Astrocyte (in vitro differentiated cells and primary cell): ENCODE measurements around the gene GPR63. TPM values are rescaled to one million over a fixed set of nuclear protein-coding genes. Genes with fewer than 3 reads are reported as not detected.

Experiments
- DNase-seq: peaks from one replicate; pipeline ENCODE4 v3.0.0-alpha.2; 2010; ENCODE audit warnings: low read depth
- FAIRE-seq: peaks from 2 replicates; lab custom pipeline; 2011; peaks lifted over from hg19 to GRCh38; lab: Jason Lieb, UNC
- H2AFZ ChIP-seq: 2 replicates; pipeline ENCODE4 v1.6.0; 2012; ENCODE audit warnings: low read depth, low read length, inconsistent platforms
- H3K27ac ChIP-seq: 2 replicates; pipeline ENCODE4 v1.5.1; 2011; ENCODE audit warnings: low read depth, low read length, inconsistent platforms
- H3K27me3 ChIP-seq: 2 replicates; pipeline ENCODE4 v1.6.0; 2011; ENCODE audit warnings: low read length, inconsistent platforms; ENCODE audit not compliant: insufficient read depth
- H3K36me3 ChIP-seq: 2 replicates; pipeline ENCODE4 v1.5.1; 2011; ENCODE audit warnings: low read length, inconsistent platforms; ENCODE audit not compliant: insufficient read depth
- H3K4me1 ChIP-seq: 2 replicates; pipeline ENCODE4 v1.5.1; 2011; ENCODE audit warnings: low read length, inconsistent platforms; ENCODE audit not compliant: insufficient read depth
- H3K4me2 ChIP-seq: 2 replicates; pipeline ENCODE4 v1.6.0; 2012; ENCODE audit warnings: low read length, inconsistent platforms
- H3K4me3 ChIP-seq: 2 replicates; pipeline ENCODE4 v1.5.1; 2011; ENCODE audit warnings: low read depth, mild to moderate bottlenecking, low read length, inconsistent platforms; ENCODE audit not compliant: insufficient read depth
- H3K79me2 ChIP-seq: 2 replicates; pipeline ENCODE4 v1.6.0; 2012; ENCODE audit warnings: mild to moderate bottlenecking, low read length, inconsistent platforms; ENCODE audit not compliant: insufficient read depth
- H3K9ac ChIP-seq: 2 replicates; pipeline ENCODE4 v1.6.0; 2012; ENCODE audit warnings: mild to moderate bottlenecking, low read length, inconsistent platforms
- H3K9me3 ChIP-seq: 2 replicates; pipeline ENCODE4 v1.5.1; 2012; ENCODE audit warnings: low read depth, mild to moderate bottlenecking, low read length, inconsistent platforms; ENCODE audit not compliant: insufficient read depth
- H4K20me1 ChIP-seq: 2 replicates; pipeline ENCODE4 v1.6.0; 2012; ENCODE audit warnings: low read length, inconsistent platforms; ENCODE audit not compliant: insufficient read depth
- H3K27ac Mint-ChIP-seq: one replicate; pipeline ENCODE4 v1.8.0; 2021; ENCODE audit warnings: mild to moderate bottlenecking, mixed read lengths; ENCODE audit not compliant: unreplicated experiment
- H3K27me3 Mint-ChIP-seq: one replicate; pipeline ENCODE4 v1.8.0; 2021; ENCODE audit warnings: low read depth, mixed read lengths; ENCODE audit not compliant: unreplicated experiment
- H3K36me3 Mint-ChIP-seq: one replicate; pipeline ENCODE4 v1.8.0; 2021; ENCODE audit warnings: low read depth, mixed read lengths; ENCODE audit not compliant: unreplicated experiment
- H3K4me1 Mint-ChIP-seq: one replicate; pipeline ENCODE4 v1.8.0; 2021; ENCODE audit warnings: low read depth, mixed read lengths; ENCODE audit not compliant: unreplicated experiment
- H3K4me3 Mint-ChIP-seq: one replicate; pipeline ENCODE4 v1.8.0; 2021; ENCODE audit warnings: mild to moderate bottlenecking, moderate library complexity, mixed read lengths; ENCODE audit not compliant: unreplicated experiment
- H3K9me3 Mint-ChIP-seq: one replicate; pipeline ENCODE4 v1.8.0; 2021; ENCODE audit warnings: mild to moderate bottlenecking, mixed read lengths; ENCODE audit not compliant: unreplicated experiment
- CTCF ChIP-seq: IDR thresholded peaks from 2 replicates; pipeline ENCODE4 v1.5.1; 2011; ENCODE audit warnings: low read depth, mild to moderate bottlenecking, inconsistent platforms, low read length, moderate library complexity; ENCODE audit not compliant: insufficient read depth
- EZH2 ChIP-seq: IDR thresholded peaks from 2 replicates; pipeline ENCODE4 v1.6.1; 2012; ENCODE audit warnings: mild to moderate bottlenecking, low read length, inconsistent platforms; ENCODE audit not compliant: insufficient read depth
- total RNA-seq: library from RNA; stranded (reverse); gene quantifications from 2 replicates; pipeline ENCODE4 v1.2.1, GENCODE V29; 2021

The GPR63 gene
- total RNA-seq, 1 donor from 2014 or later = 1.8 TPM

- H3K36me3 ChIP-seq = no peaks in the 10 kb centered on the region
- DNase-seq = no peak
- no peaks in the 10 kb centered on the region for H3K27me3 ChIP-seq
- no peak overlapping the region for H3K4me2 ChIP-seq
- H3K27ac Mint-ChIP-seq = no peak overlapping the region
- no peaks in the 10 kb centered on the region for H3K4me1 ChIP-seq
- H3K9me3 Mint-ChIP-seq = no peaks in the 10 kb centered on the region
- H2AFZ ChIP-seq = no peak overlapping the region
- TF ChIP-seq CTCF (no peak), EZH2 (no peak)
- H3K27me3 Mint-ChIP-seq = peaks cover 5% of the 10 kb centered on the region
- H3K36me3 Mint-ChIP-seq = no peaks in the 10 kb centered on the region
- H3K9ac ChIP-seq = no peak overlapping the region
- no peak overlapping the region for H3K4me3 Mint-ChIP-seq
- no peak overlapping the region for H3K4me3 ChIP-seq
- H4K20me1 ChIP-seq = no peaks in the 10 kb centered on the region
- no peaks in the 10 kb centered on the region for H3K9me3 ChIP-seq
- FAIRE-seq = no peak
- H3K79me2 ChIP-seq = no peaks in the 10 kb centered on the region
- no peak overlapping the region for H3K27ac ChIP-seq
- no peaks in the 10 kb centered on the region for H3K4me1 Mint-ChIP-seq
Observed at GRCh38 chr6:96762599-96762998, 74.7 kb downstream of the GPR63 start.

- H3K79me2 ChIP-seq = no peaks in the 10 kb centered on the region
- no peak for DNase-seq
- Mint-ChIP-seq H3K27ac (no peak overlapping the region), H3K27me3 (peaks cover 5% of the 10 kb centered on the region), H3K4me3 (no peak overlapping the region), H3K36me3 (no peaks in the 10 kb centered on the region), H3K4me1 (no peaks in the 10 kb centered on the region), H3K9me3 (no peaks in the 10 kb centered on the region)
- no peaks in the 10 kb centered on the region for H3K9me3 ChIP-seq
- no peak overlapping the region for H3K4me3 ChIP-seq
- H4K20me1 ChIP-seq = no peaks in the 10 kb centered on the region
- no peaks in the 10 kb centered on the region for H3K4me1 ChIP-seq
- H3K27me3 ChIP-seq = no peaks in the 10 kb centered on the region
- no peak overlapping the region for H3K4me2 ChIP-seq
- no peak overlapping the region for H3K27ac ChIP-seq
- H3K9ac ChIP-seq = no peak overlapping the region
- FAIRE-seq = no peak
- H2AFZ ChIP-seq = no peak overlapping the region
- TF ChIP-seq CTCF = no peak
- TF ChIP-seq EZH2 = no peak
- H3K36me3 ChIP-seq = no peaks in the 10 kb centered on the region
Observed at GRCh38 chr6:96761794-96762193, 75.5 kb downstream of the GPR63 start.

GRCh38 chr6:96760153-96760687 is 77.1 kb downstream of the GPR63 start:
- H3K36me3 Mint-ChIP-seq = no peaks in the 10 kb centered on the region
- Histone ChIP-seq H3K79me2 (no peaks in the 10 kb centered on the region), H3K9me3 (no peaks in the 10 kb centered on the region), H4K20me1 (no peaks in the 10 kb centered on the region), H3K4me2 (no peak overlapping the region), H2AFZ (no peak overlapping the region), H3K36me3 (no peaks in the 10 kb centered on the region), H3K4me3 (no peak overlapping the region), H3K27me3 (no peaks in the 10 kb centered on the region), H3K9ac (no peak overlapping the region), H3K4me1 (no peaks in the 10 kb centered on the region), H3K27ac (no peak overlapping the region)
- H3K4me3 Mint-ChIP-seq = no peak overlapping the region
- DNase-seq = no peak
- TF ChIP-seq CTCF = no peak
- no peaks in the 10 kb centered on the region for H3K9me3 Mint-ChIP-seq
- no peak overlapping the region for H3K27ac Mint-ChIP-seq
- peaks cover 5% of the 10 kb centered on the region for H3K27me3 Mint-ChIP-seq
- H3K4me1 Mint-ChIP-seq = no peaks in the 10 kb centered on the region
- FAIRE-seq = no peak
